Ascending aorta (tissue), 2 donors: Measurements from ENCODE around the gene CLDN20. TPM values are rescaled to one million over a fixed set of nuclear protein-coding genes. Genes with fewer than 3 reads are reported as not detected.

ENCODE experiments used
- DNase-seq, 2 donors: peaks; one replicate each; pipeline ENCODE4 v3.0.0-alpha.2; 2019; ENCODE audit warnings: low spot score in 2 of 2
- H3K27ac ChIP-seq, 2 donors: fragments of 200-600 bp; sonication (generic); one replicate each; pipeline ENCODE4 v1.5.1; 2016 to 2017; ENCODE audit warnings: mild to moderate bottlenecking in 1 of 2
- H3K27me3 ChIP-seq: fragments of 200-600 bp; sonication (generic); one replicate; pipeline ENCODE4 v1.5.1; 2017
- H3K36me3 ChIP-seq, 2 donors: fragments of 200-600 bp; sonication (generic); one replicate each; pipeline ENCODE4 v1.5.1; 2016
- H3K4me1 ChIP-seq, 2 donors: fragments of 200-600 bp; sonication (generic); one replicate each; pipeline ENCODE4 v1.5.1; 2016 to 2017; ENCODE audit warnings: mild to moderate bottlenecking in 1 of 2
- H3K4me3 ChIP-seq, 2 donors: fragments of 200-600 bp; sonication (generic); one replicate each; pipeline ENCODE4 v1.5.1; 2016 to 2017; ENCODE audit warnings: mild to moderate bottlenecking in 1 of 2
- H3K9me3 ChIP-seq, 2 donors: fragments of 200-600 bp; sonication (generic); one replicate each; pipeline ENCODE4 v1.5.1; 2016
- CTCF ChIP-seq, 3 experiments: fragments of 200-600 bp in 2 of 3; fragments of 450-650 bp in 1 of 3; sonication (generic) in 2 of 3; IDR thresholded peaks; one replicate each; pipeline ENCODE4 v1.5.1; 2016 to 2019; ENCODE audit warnings: antibody characterized with exemption in 3 of 3, mild to moderate bottlenecking in 1 of 3, moderate library complexity in 1 of 3
- intact Hi-C: fragments of 100-400 bp; cut with DNase I; formaldehyde crosslinking; loops from one replicate; pipeline ENCODE4 v1.15.1; 2023
- total RNA-seq: library from RNA; depleted of rRNA; stranded (reverse); fragments of >200 nt; gene quantifications from one replicate; pipeline ENCODE4 v1.1.0, GENCODE V29; 2016

CLDN20 gene
- total RNA-seq, 1 donor from 2014 or later, result not detected

GRCh38 chr6:155287762-155288161 is 23.9 kb downstream of the CLDN20 start:
- Histone ChIP-seq H3K4me1 (no peaks in the 10 kb centered on the region), H3K36me3 (peaks cover 1 to 32% of the 10 kb centered on the region in 2 donors), H3K27ac (no peak overlapping the region), H3K4me3 (no peak overlapping the region), H3K27me3 (no peaks in the 10 kb centered on the region), H3K9me3 (no peaks in the 10 kb centered on the region)
- intact Hi-C loops, result no loop called here
- DNase-seq, result no peak
- TF ChIP-seq CTCF (IDR thresholded peaks at IDR 0.05), result no peak

- TF ChIP-seq CTCF (IDR thresholded peaks at IDR 0.05), result no peak
- Histone ChIP-seq H3K27me3 (no peaks in the 10 kb centered on the region), H3K4me3 (no peak overlapping the region), H3K4me1 (no peaks in the 10 kb centered on the region), H3K36me3 (peaks cover 10 to 19% of the 10 kb centered on the region in 2 donors), H3K9me3 (no peaks in the 10 kb centered on the region), H3K27ac (no peak overlapping the region)
- DNase-seq, result no peak
- intact Hi-C loops, result no loop called here
These were observed 26.7 kb downstream of the CLDN20 start for GRCh38 chr6:155290491-155290890.

- no peak for DNase-seq
- Histone ChIP-seq H3K36me3 (peaks cover 10 to 25% of the 10 kb centered on the region in 2 donors), H3K27me3 (no peaks in the 10 kb centered on the region), H3K4me3 (no peak overlapping the region), H3K27ac (no peak overlapping the region), H3K9me3 (no peaks in the 10 kb centered on the region), H3K4me1 (no peaks in the 10 kb centered on the region)
- intact Hi-C loops, result no loop called here
- no peak for TF ChIP-seq CTCF (IDR thresholded peaks at IDR 0.05)
These were observed 27.5 kb downstream of the CLDN20 start for GRCh38 chr6:155291291-155291690.

GRCh38 chr6:155292711-155293110 is 28.9 kb downstream of the CLDN20 start:
- intact Hi-C loops, result no loop called here
- DNase-seq, result no peak
- H3K36me3 ChIP-seq, result peaks cover 10 to 36% of the 10 kb centered on the region in 2 donors

GRCh38 chr6:155297669-155298068 is 33.9 kb downstream of the CLDN20 start:
- H3K27me3 ChIP-seq, result no peaks in the 10 kb centered on the region
- no peak overlapping the region for H3K27ac ChIP-seq
- H3K9me3 ChIP-seq, result no peaks in the 10 kb centered on the region
- H3K36me3 ChIP-seq, result peaks cover 13 to 31% of the 10 kb centered on the region in 2 donors
- no peak for TF ChIP-seq CTCF (IDR thresholded peaks at IDR 0.05)
- DNase-seq, result no peak
- H3K4me3 ChIP-seq, result no peak overlapping the region
- intact Hi-C loops, result no loop called here
- H3K4me1 ChIP-seq, result no peaks in the 10 kb centered on the region

More at GRCh38 chr6:155292711-155293110, 28.9 kb downstream of the CLDN20 start:
- H3K4me3 ChIP-seq, result no peak overlapping the region
- H3K9me3 ChIP-seq, result no peaks in the 10 kb centered on the region
- TF ChIP-seq CTCF (IDR thresholded peaks at IDR 0.05), result no peak
- no peak overlapping the region for H3K27ac ChIP-seq
- H3K27me3 ChIP-seq, result no peaks in the 10 kb centered on the region
- no peaks in the 10 kb centered on the region for H3K4me1 ChIP-seq

GRCh38 chr6:155301867-155302266 is 38.1 kb downstream of the CLDN20 start:
- H3K36me3 ChIP-seq, result peaks cover 7 to 19% of the 10 kb centered on the region in 2 donors
- no peak overlapping the region for H3K27ac ChIP-seq
- H3K9me3 ChIP-seq, result no peaks in the 10 kb centered on the region
- TF ChIP-seq CTCF (IDR thresholded peaks at IDR 0.05), result no peak
- DNase-seq, result no peak
- H3K4me1 ChIP-seq, result no peaks in the 10 kb centered on the region
- intact Hi-C loops, result no loop called here
- no peak overlapping the region for H3K4me3 ChIP-seq
- no peaks in the 10 kb centered on the region for H3K27me3 ChIP-seq
